ENCODE data around the gene POLDIP3. TPM values are rescaled to one million over a fixed set of nuclear protein-coding genes. Genes with fewer than 3 reads are reported as not detected.
"Not testable (repeated sequence)": the region's sequence is repeated elsewhere in the genome, so short reads cannot be mapped to it uniquely, and the experiment has no call there.

The POLDIP3 gene
- total RNA-seq, 1 experiment from 2014 or later: 67.6 TPM

DNA sequence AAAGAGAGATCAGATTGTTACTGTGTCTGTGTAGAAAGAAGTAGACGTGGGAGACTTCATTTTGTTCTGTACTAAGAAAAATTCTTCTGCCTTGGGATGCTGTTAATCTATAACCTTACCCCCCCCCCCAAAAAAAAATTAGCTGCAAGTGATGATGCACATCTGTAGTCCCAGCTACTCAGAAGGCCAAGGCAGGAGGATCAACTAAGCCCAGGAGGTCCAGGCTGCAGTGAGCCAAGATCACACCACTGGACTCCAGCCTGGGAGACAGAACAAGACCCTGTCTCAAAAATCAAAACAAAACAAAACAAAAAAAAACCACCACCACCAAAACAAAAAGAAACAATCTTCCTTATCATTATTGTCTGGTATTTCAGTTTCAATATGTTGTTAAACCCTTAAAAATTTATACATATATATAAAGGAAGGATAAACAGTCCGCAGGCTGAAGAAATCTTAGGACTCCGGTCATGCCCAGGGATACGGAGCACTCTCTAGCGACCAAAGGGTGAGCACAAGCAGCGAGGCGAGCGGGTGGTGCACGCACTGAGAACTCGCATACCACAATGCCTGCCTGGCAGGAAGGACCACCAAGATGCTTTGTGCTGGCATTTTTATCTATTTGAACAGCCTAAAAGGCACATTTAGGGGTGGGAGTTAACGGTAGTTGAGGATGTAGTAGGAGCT is 6.4 kb downstream of the POLDIP3 start (continued):
- TF ChIP-seq, protein P1, sequence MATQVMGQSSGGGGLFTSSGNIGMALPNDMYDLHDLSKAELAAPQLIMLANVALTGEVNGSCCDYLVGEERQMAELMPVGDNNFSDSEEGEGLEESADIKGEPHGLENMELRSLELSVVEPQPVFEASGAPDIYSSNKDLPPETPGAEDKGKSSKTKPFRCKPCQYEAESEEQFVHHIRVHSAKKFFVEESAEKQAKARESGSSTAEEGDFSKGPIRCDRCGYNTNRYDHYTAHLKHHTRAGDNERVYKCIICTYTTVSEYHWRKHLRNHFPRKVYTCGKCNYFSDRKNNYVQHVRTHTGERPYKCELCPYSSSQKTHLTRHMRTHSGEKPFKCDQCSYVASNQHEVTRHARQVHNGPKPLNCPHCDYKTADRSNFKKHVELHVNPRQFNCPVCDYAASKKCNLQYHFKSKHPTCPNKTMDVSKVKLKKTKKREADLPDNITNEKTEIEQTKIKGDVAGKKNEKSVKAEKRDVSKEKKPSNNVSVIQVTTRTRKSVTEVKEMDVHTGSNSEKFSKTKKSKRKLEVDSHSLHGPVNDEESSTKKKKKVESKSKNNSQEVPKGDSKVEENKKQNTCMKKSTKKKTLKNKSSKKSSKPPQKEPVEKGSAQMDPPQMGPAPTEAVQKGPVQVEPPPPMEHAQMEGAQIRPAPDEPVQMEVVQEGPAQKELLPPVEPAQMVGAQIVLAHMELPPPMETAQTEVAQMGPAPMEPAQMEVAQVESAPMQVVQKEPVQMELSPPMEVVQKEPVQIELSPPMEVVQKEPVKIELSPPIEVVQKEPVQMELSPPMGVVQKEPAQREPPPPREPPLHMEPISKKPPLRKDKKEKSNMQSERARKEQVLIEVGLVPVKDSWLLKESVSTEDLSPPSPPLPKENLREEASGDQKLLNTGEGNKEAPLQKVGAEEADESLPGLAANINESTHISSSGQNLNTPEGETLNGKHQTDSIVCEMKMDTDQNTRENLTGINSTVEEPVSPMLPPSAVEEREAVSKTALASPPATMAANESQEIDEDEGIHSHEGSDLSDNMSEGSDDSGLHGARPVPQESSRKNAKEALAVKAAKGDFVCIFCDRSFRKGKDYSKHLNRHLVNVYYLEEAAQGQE (IDR thresholded peaks at IDR 0.05; ENCODE audit: low read depth): no peak
- TF ChIP-seq, protein P2, sequence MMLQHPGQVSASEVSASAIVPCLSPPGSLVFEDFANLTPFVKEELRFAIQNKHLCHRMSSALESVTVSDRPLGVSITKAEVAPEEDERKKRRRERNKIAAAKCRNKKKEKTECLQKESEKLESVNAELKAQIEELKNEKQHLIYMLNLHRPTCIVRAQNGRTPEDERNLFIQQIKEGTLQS (IDR thresholded peaks at IDR 0.05): no peak
- TF ChIP-seq SP1 (IDR thresholded peaks at IDR 0.05; ENCODE audit: low read depth) (no peak), EZH2phosphoT487 (IDR thresholded peaks at IDR 0.05; ENCODE audit: borderline replicate concordance) (no peak), CEBPB (IDR thresholded peaks at IDR 0.05; ENCODE audit: low read depth) (no peak), RAD21 (IDR thresholded peaks at IDR 0.05; ENCODE audit: low read depth) (no peak), TCF7L2 (IDR thresholded peaks at IDR 0.05; ENCODE audit: borderline replicate concordance, extremely low read depth, insufficient read depth, insufficient read length) (no peak)

DNA sequence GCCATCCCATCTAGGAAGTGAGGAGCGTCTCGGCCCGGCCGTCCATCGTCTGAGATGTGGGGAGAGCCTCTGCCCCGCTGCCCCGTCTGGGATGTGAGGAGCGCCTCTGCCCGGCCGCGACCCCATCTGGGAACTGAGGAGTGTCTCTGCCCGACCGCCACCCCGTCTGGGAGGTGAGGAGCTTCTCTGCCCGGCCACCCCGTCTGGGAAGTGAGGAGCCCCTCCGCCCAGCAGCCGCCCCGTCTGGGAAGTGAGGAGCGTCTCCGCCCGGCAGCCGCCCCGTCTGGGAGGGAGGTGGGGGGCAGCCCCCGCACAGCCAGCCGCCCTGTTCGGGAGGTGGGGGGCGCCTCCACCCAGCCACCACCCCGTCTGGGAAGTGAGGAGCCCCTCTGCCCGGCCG is 7.0 kb downstream of the POLDIP3 start:
- H3K4me2 ChIP-seq (ENCODE audit: low read length); ATAC-seq; POLR2A ChIA-PET; H3K9ac ChIP-seq (ENCODE audit: low read length); CTCF ChIA-PET; H2AFZ ChIP-seq (ENCODE audit: low read depth, low read length, poor library complexity, severe bottlenecking); H3K4me3 ChIP-seq (replicated peaks in 1 of 2; ENCODE audit: low read depth in 1 of 2, low read length in 2 of 2); H3K27ac ChIP-seq (ENCODE audit: low read depth, low read length); RAD21 ChIA-PET (ENCODE audit: low non-redundant PET in 1 of 2, low total read pairs in 2 of 2, uncharacterized antibody in 2 of 2, unreplicated experiment in 2 of 2); H3K9me3 ChIP-seq (ENCODE audit: control insufficient read depth in 1 of 2, insufficient read depth in 1 of 2, low read depth in 1 of 2, low read length in 2 of 2); H3K9me2 ChIP-seq (ENCODE audit: insufficient read depth); H3K27me3 ChIP-seq (ENCODE audit: insufficient read depth, low read length); intact Hi-C loops (cut with micrococcal nuclease); DNase-seq (ENCODE audit: low read depth, low spot score); BruUV-seq (replicated peaks): not testable (repeated sequence)
- H4K20me1 ChIP-seq (ENCODE audit: insufficient read depth): peaks cover 18% of the 10 kb centered on the region; the same call in 1 of the 2 replicates
- peaks cover 98% of the 10 kb centered on the region for H3K79me2 ChIP-seq (ENCODE audit: insufficient read depth, low read length)
- H3K4me1 ChIP-seq (ENCODE audit: control insufficient read depth in 1 of 2, insufficient read depth in 2 of 2, low read length in 2 of 2): peaks cover 16 to 31% of the 10 kb centered on the region in 2 experiments
- peaks cover 9 to 42% of the 10 kb centered on the region in 2 experiments; a peak in 3 of 4 replicates for H3K36me3 ChIP-seq (ENCODE audit: control insufficient read depth in 1 of 2, insufficient read depth in 2 of 2, low read length in 2 of 2)
